IMR-90 (cell line): Measurements from ENCODE around the gene HBM. TPM values are rescaled to one million over a fixed set of nuclear protein-coding genes. Genes with fewer than 3 reads are reported as not detected.

ENCODE experiments used
- ATAC-seq: fragments of 200-7000 bp; cut with Tn5 transposase; 2 replicates; pipeline ENCODE4 v1.9.1; 2020; ENCODE audit warnings: low read depth, mild to moderate bottlenecking, moderate library complexity
- BruUV-seq: library from RNA; stranded (reverse); fragments of 400-500 nt; replicated peaks from 2 replicates; lab custom pipeline; 2021; lab: Mats Ljungman, UMichigan
- CTCF ChIA-PET: fragments of 300-600 bp; formaldehyde crosslinking; extraction: SDS; loops from one replicate; lab custom pipeline; 2021; ENCODE audit warnings: antibody characterized with exemption; lab: Yijun Ruan, JAX
- POLR2A ChIA-PET: fragments of 300-600 bp; sonication (Branson Sonifier 250); formaldehyde crosslinking; loops from one replicate; lab custom pipeline; 2022; ENCODE audit warnings: antibody characterized with exemption; ENCODE audit not compliant: unreplicated experiment; lab: Charles Lee
- DNase-seq: peaks from one replicate; pipeline ENCODE4 v3.0.0; 2013
- H2AFZ ChIP-seq: replicated peaks from 2 replicates; pipeline ENCODE3; 2013; ENCODE audit warnings: low read length, mild to moderate bottlenecking; ENCODE audit not compliant: poor library complexity
- H2AK5ac ChIP-seq: 2 replicates; pipeline ENCODE4 v1.6.1; 2013; ENCODE audit warnings: low read depth, low read length, inconsistent platforms
- H2AK9ac ChIP-seq: replicated peaks from 2 replicates; pipeline ENCODE3; 2013; ENCODE audit warnings: mild to moderate bottlenecking, low read depth, low read length, moderate library complexity; ENCODE audit not compliant: poor library complexity
- H2BK120ac ChIP-seq: 2 replicates; pipeline ENCODE4 v1.6.1; 2013; ENCODE audit warnings: low read depth, low read length, inconsistent platforms
- H2BK15ac ChIP-seq: 3 replicates; pipeline ENCODE4 v1.6.1; 2013; ENCODE audit warnings: low read depth, low read length, inconsistent platforms
- H2BK20ac ChIP-seq: 2 replicates; pipeline ENCODE4 v1.6.1; 2013; ENCODE audit warnings: low read depth, mild to moderate bottlenecking, inconsistent platforms, low read length, moderate library complexity
- H2BK5ac ChIP-seq: 2 replicates; pipeline ENCODE4 v1.6.1; 2013; ENCODE audit warnings: mild to moderate bottlenecking, low read depth, low read length, inconsistent platforms; ENCODE audit not compliant: poor library complexity, severe bottlenecking
- H3K14ac ChIP-seq: replicated peaks from 2 replicates; pipeline ENCODE4 v1.6.1; 2013; ENCODE audit warnings: low read depth, low read length, inconsistent platforms
- H3K18ac ChIP-seq: 2 replicates; pipeline ENCODE4 v1.6.1; 2013; ENCODE audit warnings: low read depth, low read length, control low read depth
- H3K23ac ChIP-seq: 2 replicates; pipeline ENCODE4 v1.6.1; 2013; ENCODE audit warnings: low read depth, low read length, inconsistent platforms
- H3K27ac ChIP-seq: 2 replicates; pipeline ENCODE4 v1.5.1; 2013; ENCODE audit warnings: mild to moderate bottlenecking, control low read depth, low read length; ENCODE audit not compliant: insufficient read depth
- H3K27me3 ChIP-seq: 2 replicates; pipeline ENCODE4 v1.6.1; 2013; ENCODE audit warnings: low read length; ENCODE audit not compliant: control insufficient read depth, insufficient read depth
- H3K36me3 ChIP-seq: 2 replicates; pipeline ENCODE4 v1.6.1; 2013; ENCODE audit warnings: low read length, mixed read lengths; ENCODE audit not compliant: control insufficient read depth, insufficient read depth
- H3K4ac ChIP-seq: 2 replicates; pipeline ENCODE4 v1.6.1; 2013; ENCODE audit warnings: low read depth, low read length, inconsistent platforms
- H3K4me1 ChIP-seq: 2 replicates; pipeline ENCODE4 v1.6.1; 2013; ENCODE audit warnings: low read length, mixed read lengths; ENCODE audit not compliant: control insufficient read depth, insufficient read depth
- H3K4me2 ChIP-seq: 2 replicates; pipeline ENCODE4 v1.6.1; 2013; ENCODE audit warnings: low read depth, mild to moderate bottlenecking, control low read depth, low read length, moderate library complexity
- H3K4me3 ChIP-seq: 2 replicates; pipeline ENCODE4 v1.5.1; 2013; ENCODE audit warnings: low read depth, mild to moderate bottlenecking, control low read depth, low read length, moderate library complexity; ENCODE audit not compliant: insufficient read depth
- H3K56ac ChIP-seq: 2 replicates; pipeline ENCODE4 v1.6.1; 2013; ENCODE audit warnings: low read length, inconsistent platforms; ENCODE audit not compliant: insufficient read depth; ENCODE audit errors: extremely low read depth
- H3K79me1 ChIP-seq, 2 experiments: 2 replicates each; pipeline ENCODE4 v1.6.1; 2013; ENCODE audit warnings: low read length in 2 of 2, inconsistent platforms in 1 of 2, low read depth in 1 of 2
- H3K9ac ChIP-seq: 2 replicates; pipeline ENCODE4 v1.6.1; 2013; ENCODE audit warnings: low read depth, low read length, control low read depth
- H3K9me1 ChIP-seq: 2 replicates; pipeline ENCODE4 v1.6.1; 2013; ENCODE audit warnings: low read length, inconsistent platforms; ENCODE audit not compliant: insufficient read depth
- H3K9me3 ChIP-seq: 2 replicates; pipeline ENCODE4 v1.6.1; 2013; ENCODE audit warnings: low read length; ENCODE audit not compliant: control insufficient read depth, insufficient read depth
- H4K20me1 ChIP-seq: 2 replicates; pipeline ENCODE4 v1.6.1; 2013; ENCODE audit warnings: low read length, inconsistent platforms; ENCODE audit not compliant: insufficient read depth
- H4K5ac ChIP-seq: 2 replicates; pipeline ENCODE4 v1.6.1; 2013; ENCODE audit warnings: mild to moderate bottlenecking, low read depth, low read length, control low read depth
- H4K8ac ChIP-seq, 2 experiments: 2 replicates each; pipeline ENCODE4 v1.6.1; 2013; ENCODE audit warnings: low read depth in 2 of 2, low read length in 2 of 2, control low read depth in 1 of 2, inconsistent platforms in 1 of 2
- H4K91ac ChIP-seq: 2 replicates; pipeline ENCODE4 v1.6.1; 2013; ENCODE audit warnings: low read depth, low read length, inconsistent platforms; ENCODE audit not compliant: insufficient read depth
- BHLHE40 ChIP-seq: fragments of 150-350 bp; IDR thresholded peaks from 2 replicates; pipeline ENCODE4 v1.6.1; 2016; ENCODE audit warnings: mild to moderate bottlenecking, low read depth, low read length
- FOS ChIP-seq: fragments of 150-350 bp; IDR thresholded peaks from 2 replicates; pipeline ENCODE4 v1.6.1; 2016; ENCODE audit warnings: low read depth, low read length
- MAFK ChIP-seq: IDR thresholded peaks from 2 replicates; pipeline ENCODE4 v1.6.1; 2012; ENCODE audit warnings: low read depth, low read length, improper control_type of control experiment
- POLR2A ChIP-seq: IDR thresholded peaks from 2 replicates; pipeline ENCODE4 v1.6.1; 2012; ENCODE audit warnings: mild to moderate bottlenecking, low read depth, low read length
- WGBS, 2 experiments: methylation state at CpG; one replicate each; pipeline versions ENCODE4 v1.1.5 to v1.1.7; 2013; ENCODE audit warnings: missing lambda C conversion rate in 2 of 2; ENCODE audit not compliant: insufficient read length in 1 of 2; ENCODE audit errors: extremely low coverage in 2 of 2; 5-methylcytosine and 5-hydroxymethylcytosine counted together
- dilution Hi-C: fragments of 300-500 bp; cut with HindIII; formaldehyde crosslinking; loops from one replicate; pipeline ENCODE4 v1.14.3; 2018; ENCODE audit warnings: low sequenced_read_pairs; ENCODE audit not compliant: unreplicated experiment
- in situ Hi-C: fragments of 300-500 bp; cut with MboI; formaldehyde crosslinking; loops from 3 replicates; pipeline ENCODE4 v1.14.3; 2019; ENCODE audit warnings: low sequenced_read_pairs, inconsistent platforms, mixed read lengths
- intact Hi-C: fragments of 100-400 bp; cut with micrococcal nuclease; formaldehyde crosslinking; loops from 2 replicates; pipeline ENCODE4 v1.10.0; 2022
- polyA plus RNA-seq, 3 experiments: library from polyadenylated mRNA; depleted of rRNA; stranded (reverse); fragments of >200 nt; gene quantifications; 2 replicates each; pipeline ENCODE4 v1.2.3, GENCODE V29; 2012; ENCODE audit warnings: low replicate concordance in 1 of 3
- total RNA-seq: library from RNA; depleted of rRNA; stranded (reverse); fragments of >200 nt; gene quantifications from 2 replicates; pipeline ENCODE4 v1.2.3, GENCODE V29; 2012

The HBM gene
- total and polyA plus RNA-seq, 2 of the 4 experiments (the other 2 are of a cell fraction), result not detected

DNA sequence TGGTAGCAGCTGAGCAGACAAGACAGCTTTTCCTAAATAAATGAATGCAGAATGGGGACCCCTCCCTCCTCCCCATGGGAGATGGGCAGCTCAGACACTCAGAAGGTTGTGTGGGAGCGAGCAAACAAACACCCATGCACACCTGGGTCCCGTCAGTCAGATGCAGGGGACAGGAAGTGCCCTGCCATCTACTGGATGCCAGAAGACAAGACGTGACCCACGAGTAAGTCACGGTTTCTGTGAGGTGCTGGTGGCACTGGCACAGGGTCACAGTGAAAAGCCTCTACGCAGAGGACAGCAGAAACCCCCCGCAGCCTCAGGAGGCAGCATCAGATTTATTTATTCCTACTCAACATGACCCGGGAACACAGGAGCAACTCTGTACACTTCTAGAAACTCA, 22.9 kb downstream of the HBM start:
- TF ChIP-seq POLR2A (no peak), BHLHE40 (no peak), MAFK (no peak), FOS (no peak)
- H2AFZ ChIP-seq, result no peak overlapping the region
- dilution Hi-C loops, result no loop called here
- no peaks in the 10 kb centered on the region; the same call in 1 of the 2 replicates for H3K9me1 ChIP-seq
- H3K27ac ChIP-seq, result no peak overlapping the region
- ChIA-PET CTCF (interaction anchor here (0.7 kb wide), 1 partner anchor 91 kb away, joined by 3 read pairs; no protein-coding TSS in a partner anchor), POLR2A (no interaction called here)
- H3K18ac ChIP-seq, result no peak overlapping the region
- no peak overlapping the region for H3K9ac ChIP-seq
- peaks cover 19% of the 10 kb centered on the region for H4K20me1 ChIP-seq
- no peaks in the 10 kb centered on the region for H3K4me1 ChIP-seq
- no peak overlapping the region for H2BK20ac ChIP-seq
- peaks cover 62% of the 10 kb centered on the region for H3K36me3 ChIP-seq
- H2BK5ac ChIP-seq, result no peak overlapping the region
- H3K4me2 ChIP-seq, result no peak overlapping the region
- no peaks in the 10 kb centered on the region for H3K27me3 ChIP-seq
- no peak overlapping the region for H2BK120ac ChIP-seq
- no peak overlapping the region for H2AK5ac ChIP-seq
- in situ Hi-C loops, result no loop called here
- DNase-seq (no peak), ATAC-seq (no peak)
- H4K5ac ChIP-seq, result no peak overlapping the region
- H3K4me3 ChIP-seq, result no peak overlapping the region
- no CpG with 5 or more reads among the region's 8 CpGs for WGBS, 2 experiments
- H4K91ac ChIP-seq, result no peak overlapping the region
- H3K56ac ChIP-seq, result no peak overlapping the region
- H3K79me1 ChIP-seq, result peaks cover 4 to 32% of the 10 kb centered on the region in 2 experiments
- BruUV-seq, result no TSS peak
- H2AK9ac ChIP-seq, result no peak overlapping the region
- no peak overlapping the region for H2BK15ac ChIP-seq
- intact Hi-C loops, result no loop called here
- no peak overlapping the region for H4K8ac ChIP-seq
- no peaks in the 10 kb centered on the region for H3K9me3 ChIP-seq
- no peak overlapping the region for H3K23ac ChIP-seq
- no peak overlapping the region for H3K14ac ChIP-seq
- no peak overlapping the region for H3K4ac ChIP-seq
